Mucosa of descending colon (tissue), 3 donors: ENCODE data around the gene RYR3. TPM values are rescaled to one million over a fixed set of nuclear protein-coding genes. Genes with fewer than 3 reads are reported as not detected.

Source experiments
- ATAC-seq: fragments of 200-7000 bp; cut with Tn5 transposase; one replicate; pipeline ENCODE4 v1.9.1; 2020; ENCODE audit warnings: mild to moderate bottlenecking, moderate library complexity
- DNase-seq, 3 donors: peaks; one replicate each; pipeline ENCODE4 v3.0.0-alpha.2; 2020
- H3K36me3 ChIP-seq: fragments of 200-600 bp; one replicate; pipeline ENCODE4 v1.8.0; 2021; ENCODE audit warnings: low read depth, mild to moderate bottlenecking
- H3K4me1 ChIP-seq: fragments of 200-600 bp; one replicate; pipeline ENCODE4 v1.8.0; 2021; ENCODE audit warnings: low read depth, mild to moderate bottlenecking
- H3K4me3 ChIP-seq: fragments of 200-600 bp; one replicate; pipeline ENCODE4 v1.8.0; 2021; ENCODE audit warnings: mild to moderate bottlenecking
- H3K9me3 ChIP-seq: fragments of 200-600 bp; one replicate; pipeline ENCODE4 v1.8.0; 2021; ENCODE audit warnings: mild to moderate bottlenecking
- CTCF ChIP-seq: fragments of 200-600 bp; IDR thresholded peaks from one replicate; pipeline ENCODE4 v1.8.0; 2022; ENCODE audit warnings: antibody characterized with exemption, mild to moderate bottlenecking
- intact Hi-C, 2 donors: fragments of 100-400 bp; cut with DNase I in 1 of 2; cut with micrococcal nuclease in 1 of 2; formaldehyde crosslinking; loops; one replicate each; pipeline versions ENCODE4 v1.11.0 to v1.11.1; 2022; cut with DNase I, micrococcal nuclease
- total RNA-seq, 3 donors: library from RNA; stranded (reverse); fragmentation: NEBNext Ultra II Directional in 2 of 3; extraction: Animal tissue kit (Norgen Biotek cat#: 25700) in 2 of 3; gene quantifications; one replicate each; pipeline versions ENCODE4 v1.2.1 to v1.2.4, GENCODE V29; 2021 to 2023
- donor health status: DM: no; HTN: no; CAD: no; lungs with moderate emphysema.
- donor health status: DM: no; HTN: no; CAD: no.
- donor health status: DM: no; HTN: yes; CAD: no.

Gene RYR3
- total RNA-seq, 3 donors from 2014 or later = 0.84 to 16.4 (median 1.1) TPM

DNA sequence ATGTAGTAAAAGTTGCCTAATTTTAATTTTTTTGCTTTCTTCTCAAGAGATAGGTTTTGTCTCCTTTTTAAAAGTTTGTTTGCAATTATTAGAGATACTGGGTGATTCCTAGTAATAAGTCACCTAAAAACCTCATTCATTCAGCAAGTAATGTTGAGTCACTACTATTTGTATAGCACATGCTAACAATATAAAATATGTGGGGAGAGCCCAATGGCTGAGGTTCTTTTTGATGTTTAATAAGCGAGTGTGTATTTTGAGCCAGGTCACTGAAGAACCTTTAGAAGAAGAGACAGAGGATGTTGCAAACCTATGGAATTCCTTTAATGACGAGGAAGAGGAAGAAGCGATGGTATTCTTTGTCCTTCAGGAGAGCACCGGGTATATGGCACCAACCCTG lies 533.8 kb downstream of the RYR3 start:
- ATAC-seq (no peak), DNase-seq (no peak)
- H3K4me3 ChIP-seq = no peak overlapping the region
- H3K9me3 ChIP-seq = no peaks in the 10 kb centered on the region
- TF ChIP-seq CTCF = no peak
- intact Hi-C loops = no loop called here
- no peaks in the 10 kb centered on the region for H3K4me1 ChIP-seq
- H3K36me3 ChIP-seq = no peaks in the 10 kb centered on the region

GRCh38 chr15:33846142-33846541 lies 535.4 kb downstream of the RYR3 start:
- no peaks in the 10 kb centered on the region for H3K9me3 ChIP-seq
- ATAC-seq (no peak), DNase-seq (no peak)
- no peak overlapping the region for H3K4me3 ChIP-seq
- H3K36me3 ChIP-seq = no peaks in the 10 kb centered on the region
- no peak for TF ChIP-seq CTCF
- intact Hi-C loops = no loop called here
- no peaks in the 10 kb centered on the region for H3K4me1 ChIP-seq

GRCh38 chr15:33846862-33847261 lies 536.1 kb downstream of the RYR3 start:
- no peaks in the 10 kb centered on the region for H3K4me1 ChIP-seq
- intact Hi-C loops = no loop called here
- TF ChIP-seq CTCF = no peak
- ATAC-seq (no peak), DNase-seq (no peak)
- H3K4me3 ChIP-seq = no peak overlapping the region
- no peaks in the 10 kb centered on the region for H3K9me3 ChIP-seq
- no peaks in the 10 kb centered on the region for H3K36me3 ChIP-seq

DNA sequence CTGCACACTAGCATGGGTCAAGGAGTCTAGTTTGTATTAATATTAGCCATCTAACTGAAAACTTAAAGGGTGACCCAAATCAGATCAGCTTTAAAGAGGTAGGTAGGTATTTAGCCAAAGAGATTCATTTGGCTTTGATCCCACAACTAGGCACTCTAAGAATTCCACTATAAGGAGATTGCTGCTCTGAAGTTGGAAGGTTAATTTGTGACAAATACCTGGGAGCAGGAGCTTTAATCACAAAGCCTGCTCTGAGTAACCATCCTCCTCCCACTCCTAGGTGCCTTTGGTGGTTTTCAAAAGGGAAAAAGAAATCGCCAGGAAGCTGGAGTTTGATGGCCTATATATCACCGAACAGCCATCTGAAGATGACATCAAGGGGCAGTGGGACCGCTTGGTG lies 537.2 kb downstream of the RYR3 start:
- Histone ChIP-seq H3K4me3 (no peak overlapping the region), H3K36me3 (no peaks in the 10 kb centered on the region), H3K4me1 (no peaks in the 10 kb centered on the region), H3K9me3 (no peaks in the 10 kb centered on the region)
- no peak for TF ChIP-seq CTCF
- ATAC-seq = no peak
- no peak for DNase-seq
- intact Hi-C loops = no loop called here

DNA sequence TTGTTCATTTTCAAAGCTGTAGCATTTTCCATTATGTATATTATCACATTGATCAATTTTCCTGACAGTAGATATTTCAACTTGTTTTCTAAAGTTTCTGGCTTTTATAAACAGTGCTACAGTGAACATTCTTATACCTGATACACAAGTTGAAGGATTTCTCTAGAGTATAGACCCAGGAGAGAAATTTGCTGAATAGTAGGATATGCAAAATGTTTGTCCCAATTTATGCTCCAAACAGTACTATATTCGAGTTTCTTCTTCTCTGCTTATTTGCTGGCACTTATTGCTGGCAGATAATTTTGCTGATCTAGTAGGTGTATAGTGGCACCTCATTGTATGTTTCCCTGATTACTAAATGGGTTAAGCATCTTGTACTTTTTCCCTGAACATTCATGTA lies 540.3 kb downstream of the RYR3 start:
- Histone ChIP-seq H3K4me3 (no peak overlapping the region), H3K9me3 (no peaks in the 10 kb centered on the region), H3K36me3 (no peaks in the 10 kb centered on the region), H3K4me1 (no peaks in the 10 kb centered on the region)
- DNase-seq = no peak
- ATAC-seq = no peak
- intact Hi-C loops = no loop called here
- no peak for TF ChIP-seq CTCF

- no peak overlapping the region for H3K4me3 ChIP-seq
- no peak for ATAC-seq
- no peaks in the 10 kb centered on the region for H3K36me3 ChIP-seq
- intact Hi-C loops = no loop called here
- no peak for TF ChIP-seq CTCF
- no peak for DNase-seq
- no peaks in the 10 kb centered on the region for H3K9me3 ChIP-seq
- H3K4me1 ChIP-seq = no peaks in the 10 kb centered on the region
These were observed 541.3 kb downstream of the RYR3 start for GRCh38 chr15:33852094-33852493.
